T-helper 1 cell treated with Interleukin-12 subunit alpha and Interleukin-12 subunit beta and Interleukin-4 antibody, amounts not matched to agents 30 μg/mL and 1 μg/mL, for 36 hours (primary cell): Measurements from ENCODE around the gene TRAPPC2B.

Experiments used
- H3K27ac Mint-ChIP-seq: one replicate; pipeline ENCODE4 v1.8.0; 2021; ENCODE audit warnings: mild to moderate bottlenecking, mixed read lengths
- H3K27me3 Mint-ChIP-seq: one replicate; pipeline ENCODE4 v1.8.0; 2021; ENCODE audit warnings: low read depth, mixed read lengths
- H3K36me3 Mint-ChIP-seq: one replicate; pipeline ENCODE4 v1.8.0; 2021; ENCODE audit warnings: low read depth, mixed read lengths
- H3K4me1 Mint-ChIP-seq: one replicate; pipeline ENCODE4 v1.8.0; 2021; ENCODE audit warnings: low read depth, mixed read lengths
- H3K4me3 Mint-ChIP-seq: one replicate; pipeline ENCODE4 v1.8.0; 2021; ENCODE audit warnings: mild to moderate bottlenecking, moderate library complexity, mixed read lengths
- H3K9me3 Mint-ChIP-seq: one replicate; pipeline ENCODE4 v1.8.0; 2021; ENCODE audit warnings: mixed read lengths

The TRAPPC2B gene

GRCh38 chr19:57362997-57363687 lies at the start of gene TRAPPC2B, which contains the start of gene ZNF547:
Gene TRAPPC2B (plus strand): TSS chr19:57363551. CDS start chr19:57364834, 1,283 bp downstream.
Gene ZNF547 (plus strand): TSS chr19:57363551. CDS start chr19:57368556, 5,005 bp downstream.
- Mint-ChIP-seq H3K36me3 (peaks cover 25% of the 10 kb centered on the region), H3K9me3 (peaks cover 60% of the 10 kb centered on the region), H3K4me1 (peaks cover 15% of the 10 kb centered on the region)

GRCh38 chr19:57314146-57314545 lies 49.2 kb upstream of the TRAPPC2B start:
- peaks cover 2% of the 10 kb centered on the region for H3K36me3 Mint-ChIP-seq
- H3K4me3 Mint-ChIP-seq, result no peak overlapping the region
- H3K4me1 Mint-ChIP-seq, result no peaks in the 10 kb centered on the region
- peaks cover 36% of the 10 kb centered on the region for H3K27me3 Mint-ChIP-seq
- H3K27ac Mint-ChIP-seq, result no peak overlapping the region
- H3K9me3 Mint-ChIP-seq, result peaks cover 43% of the 10 kb centered on the region

More at GRCh38 chr19:57362997-57363687, at the start of gene TRAPPC2B, which contains the start of gene ZNF547:
- no peaks in the 10 kb centered on the region for H3K27me3 Mint-ChIP-seq
- peak within 1 kb of the TSS; percentile 96 for H3K27ac Mint-ChIP-seq
- H3K4me3 Mint-ChIP-seq, result peak within 1 kb of the TSS; percentile 92

- Mint-ChIP-seq H3K4me1 (peaks cover 22% of the 10 kb centered on the region), H3K9me3 (peaks cover 43% of the 10 kb centered on the region), H3K36me3 (peaks cover 8% of the 10 kb centered on the region), H3K4me3 (no peak overlapping the region), H3K27me3 (peaks cover 36% of the 10 kb centered on the region), H3K27ac (no peak overlapping the region)
Measured at GRCh38 chr19:57317503-57317902, 45.8 kb upstream of the TRAPPC2B start.

GRCh38 chr19:57319869-57320179 lies 43.5 kb upstream of the TRAPPC2B start:
- Mint-ChIP-seq H3K4me1 (peaks cover 24% of the 10 kb centered on the region), H3K36me3 (peaks cover 29% of the 10 kb centered on the region), H3K4me3 (peak overlapping the region; percentile 87), H3K27ac (peak overlapping the region; percentile 97), H3K9me3 (peaks cover 38% of the 10 kb centered on the region), H3K27me3 (peaks cover 30% of the 10 kb centered on the region)

- peak within 1 kb of the TSS; percentile 87 for H3K4me3 Mint-ChIP-seq
- H3K9me3 Mint-ChIP-seq, result peaks cover 37% of the 10 kb centered on the region
- H3K27ac Mint-ChIP-seq, result peak within 1 kb of the TSS; percentile 97
- peaks cover 24% of the 10 kb centered on the region for H3K27me3 Mint-ChIP-seq
- H3K36me3 Mint-ChIP-seq, result peaks cover 35% of the 10 kb centered on the region
- H3K4me1 Mint-ChIP-seq, result peaks cover 24% of the 10 kb centered on the region
Measured at GRCh38 chr19:57320180-57321084, 42.9 kb upstream of the TRAPPC2B start, which contains the start of gene ZNF543. Gene ZNF543 (plus strand): TSS chr19:57320472. CDS start chr19:57320854, 382 bp downstream.

- Mint-ChIP-seq H3K4me1 (peaks cover 24% of the 10 kb centered on the region), H3K9me3 (peaks cover 36% of the 10 kb centered on the region), H3K36me3 (peaks cover 42% of the 10 kb centered on the region), H3K4me3 (peak overlapping the region; percentile 87), H3K27ac (peak overlapping the region; percentile 97), H3K27me3 (peaks cover 17% of the 10 kb centered on the region)
Measured at GRCh38 chr19:57321116-57321515, 42.2 kb upstream of the TRAPPC2B start.

- Mint-ChIP-seq H3K27ac (no peak overlapping the region), H3K36me3 (peaks cover 48% of the 10 kb centered on the region), H3K4me1 (peaks cover 24% of the 10 kb centered on the region), H3K9me3 (peaks cover 34% of the 10 kb centered on the region), H3K4me3 (peak overlapping the region; percentile 87), H3K27me3 (peaks cover 11% of the 10 kb centered on the region)
Measured at GRCh38 chr19:57321751-57322150, 41.6 kb upstream of the TRAPPC2B start.

- peaks cover 46% of the 10 kb centered on the region for H3K9me3 Mint-ChIP-seq
Measured at GRCh38 chr19:57324992-57325391, 38.4 kb upstream of the TRAPPC2B start.

GRCh38 chr19:57327993-57328392 lies 35.4 kb upstream of the TRAPPC2B start:
- Mint-ChIP-seq H3K27ac (no peak overlapping the region), H3K4me3 (no peak overlapping the region), H3K9me3 (peaks cover 61% of the 10 kb centered on the region), H3K36me3 (peaks cover 81% of the 10 kb centered on the region), H3K4me1 (no peaks in the 10 kb centered on the region), H3K27me3 (no peaks in the 10 kb centered on the region)

More at GRCh38 chr19:57324992-57325391, 38.4 kb upstream of the TRAPPC2B start:
- no peaks in the 10 kb centered on the region for H3K27me3 Mint-ChIP-seq
- peaks cover 78% of the 10 kb centered on the region for H3K36me3 Mint-ChIP-seq
- H3K4me3 Mint-ChIP-seq, result no peak overlapping the region
- no peak overlapping the region for H3K27ac Mint-ChIP-seq
- peaks cover 20% of the 10 kb centered on the region for H3K4me1 Mint-ChIP-seq

GRCh38 chr19:57334191-57334590 lies 29.2 kb upstream of the TRAPPC2B start:
- Mint-ChIP-seq H3K4me3 (no peak overlapping the region), H3K4me1 (no peaks in the 10 kb centered on the region), H3K9me3 (peaks cover 69% of the 10 kb centered on the region), H3K36me3 (peaks cover 35% of the 10 kb centered on the region), H3K27me3 (no peaks in the 10 kb centered on the region), H3K27ac (no peak overlapping the region)

- Mint-ChIP-seq H3K4me1 (no peaks in the 10 kb centered on the region), H3K27me3 (no peaks in the 10 kb centered on the region), H3K36me3 (peaks cover 12% of the 10 kb centered on the region), H3K9me3 (peaks cover 45% of the 10 kb centered on the region), H3K4me3 (no peak overlapping the region), H3K27ac (no peak overlapping the region)
Measured at GRCh38 chr19:57338877-57339276, 24.5 kb upstream of the TRAPPC2B start.

- Mint-ChIP-seq H3K36me3 (no peaks in the 10 kb centered on the region), H3K4me3 (no peak overlapping the region), H3K4me1 (no peaks in the 10 kb centered on the region), H3K9me3 (peaks cover 20% of the 10 kb centered on the region), H3K27ac (no peak overlapping the region), H3K27me3 (no peaks in the 10 kb centered on the region)
Measured at GRCh38 chr19:57342582-57342981, 20.8 kb upstream of the TRAPPC2B start.

- Mint-ChIP-seq H3K27me3 (no peaks in the 10 kb centered on the region), H3K36me3 (peaks cover 24% of the 10 kb centered on the region), H3K4me1 (peaks cover 24% of the 10 kb centered on the region), H3K9me3 (peaks cover 30% of the 10 kb centered on the region), H3K4me3 (no peak overlapping the region), H3K27ac (no peak overlapping the region)
Measured at GRCh38 chr19:57348136-57348535, 15.2 kb upstream of the TRAPPC2B start.

GRCh38 chr19:57350877-57351805 lies 12.2 kb upstream of the TRAPPC2B start, which contains the start of gene ZNF304:
Gene ZNF304 (plus strand): TSS chr19:57351271. CDS start chr19:57351665, 394 bp downstream.
- Mint-ChIP-seq H3K27ac (peak within 1 kb of the TSS; percentile 91), H3K36me3 (peaks cover 54% of the 10 kb centered on the region), H3K4me1 (peaks cover 26% of the 10 kb centered on the region), H3K27me3 (no peaks in the 10 kb centered on the region), H3K9me3 (peaks cover 55% of the 10 kb centered on the region), H3K4me3 (peak within 1 kb of the TSS; percentile 94)
